Glomerular visceral epithelial cell (primary cell): ENCODE measurements around the gene FXR2.
A peak's percentile ranks its signal among the peaks of the same experiment; 100 is the strongest.

Source experiments
- DNase-seq: peaks from one replicate; pipeline ENCODE4 v3.0.0-alpha.2; 2016; ENCODE audit errors: extremely low spot score

Gene FXR2

GRCh38 chr17:7589204-7589868 is 25.4 kb downstream of the FXR2 start:
- DNase-seq = no peak

DNA sequence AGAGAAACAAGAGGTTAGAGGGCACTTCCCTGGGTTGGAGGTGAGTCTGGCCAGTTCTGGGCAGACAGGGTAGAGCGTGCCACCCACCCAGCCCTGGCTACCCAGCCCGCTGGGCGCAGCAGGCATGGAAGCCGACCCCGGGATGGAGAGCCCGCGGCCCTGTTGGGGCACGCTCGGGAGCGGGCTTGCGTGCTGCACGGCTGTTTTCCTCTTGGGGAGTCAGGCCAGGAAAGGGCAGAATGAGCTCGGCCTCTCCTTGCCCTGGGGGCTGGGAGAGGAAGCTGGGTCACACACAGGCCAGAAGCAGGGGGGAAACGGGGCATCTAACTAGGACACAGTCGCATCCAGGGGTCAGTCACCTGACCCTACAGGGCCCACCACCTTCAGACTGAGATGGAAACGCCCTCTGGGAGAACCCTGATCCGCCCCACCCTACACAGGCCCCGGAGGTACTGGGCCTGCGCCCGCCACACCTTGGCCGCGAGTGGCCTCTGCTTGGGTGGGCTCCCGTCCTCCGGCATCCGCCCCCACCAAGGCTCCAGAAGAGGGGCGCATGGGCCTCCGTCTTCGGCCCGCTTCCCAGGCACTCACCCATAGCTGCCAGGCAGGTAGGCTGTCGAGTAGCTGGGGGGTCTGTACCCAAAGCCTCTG is 26.0 kb downstream of the FXR2 start:
- DNase-seq = no peak

- peak; percentile 92 for DNase-seq
These were observed 27.1 kb downstream of the FXR2 start for GRCh38 chr17:7587420-7588151.

DNA sequence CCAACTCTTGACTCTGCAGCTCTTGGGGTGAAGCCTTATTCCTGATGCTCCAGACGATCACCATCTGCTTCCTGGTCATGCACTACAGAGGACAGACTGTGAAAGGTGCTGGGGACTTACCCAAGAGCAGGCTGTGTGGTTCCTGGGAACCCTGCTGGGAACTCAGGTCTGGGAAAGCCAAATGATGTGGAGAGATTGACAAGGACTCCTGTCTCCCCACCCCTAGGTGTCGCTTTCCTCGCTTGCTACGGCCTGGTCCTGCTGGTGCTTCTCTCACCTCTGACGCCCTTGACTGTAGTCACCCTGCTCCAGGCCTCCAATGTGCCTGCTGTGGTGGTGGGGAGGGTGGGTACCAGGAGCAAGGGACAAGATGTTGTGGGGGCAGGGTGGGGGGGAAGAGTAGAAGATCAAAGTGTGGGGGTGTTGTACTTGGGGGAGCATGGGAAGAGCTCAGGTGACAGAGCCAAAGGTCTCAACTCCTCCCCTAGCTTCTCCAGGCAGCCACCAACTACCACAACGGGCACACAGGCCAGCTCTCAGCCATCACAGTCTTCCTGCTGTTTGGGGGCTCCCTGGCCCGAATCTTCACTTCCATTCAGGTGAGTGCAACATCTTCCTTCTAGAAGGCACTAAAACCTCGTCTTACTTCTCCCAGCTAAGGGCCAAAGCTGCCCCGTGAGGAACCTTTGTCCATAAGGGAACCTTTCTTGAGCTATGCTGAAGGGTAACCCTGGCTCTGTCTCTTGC is 27.9 kb downstream of the FXR2 start:
- no peak for DNase-seq

DNA sequence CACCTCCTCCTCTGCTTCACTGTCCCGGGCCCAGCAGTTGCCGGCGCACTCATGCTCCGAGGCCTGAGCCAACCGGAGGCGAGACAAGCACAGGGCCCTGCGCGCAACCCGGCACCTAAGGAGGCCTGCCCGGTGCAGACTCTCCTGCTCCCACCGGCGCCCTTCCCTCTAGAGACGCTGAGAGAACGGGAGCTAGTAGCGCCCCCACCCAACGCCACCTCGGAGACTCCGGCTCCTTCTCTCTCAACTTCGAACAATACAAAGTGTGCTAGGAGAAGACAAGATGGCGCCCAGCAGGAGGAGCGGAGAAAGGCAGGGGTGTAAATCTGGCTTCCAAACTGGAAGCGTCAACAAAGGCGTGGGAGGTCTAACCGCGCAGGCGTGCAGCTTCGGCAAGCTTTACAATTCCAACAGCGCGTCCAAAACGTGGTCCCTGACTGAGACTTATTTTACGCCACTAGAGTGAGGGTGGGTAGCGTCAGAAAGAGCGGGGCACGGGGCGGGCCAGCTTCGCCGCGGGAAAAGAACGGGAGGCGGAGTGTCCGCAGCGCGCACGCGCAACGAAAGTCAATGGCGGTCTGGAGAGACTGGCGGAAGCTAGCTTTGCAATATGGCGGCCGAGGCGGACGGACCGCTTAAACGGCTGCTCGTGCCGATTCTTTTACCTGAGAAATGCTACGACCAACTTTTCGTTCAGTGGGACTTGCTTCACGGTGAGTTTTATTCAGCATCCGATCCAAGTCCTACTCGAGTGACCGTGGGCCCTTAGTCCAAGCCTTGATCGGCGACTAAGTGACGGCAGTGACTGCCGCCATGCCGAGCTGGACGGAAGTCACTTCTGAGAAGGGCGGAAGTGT is 31.2 kb downstream of the FXR2 start, which contains the start of gene MPDU1:
TSS of gene MPDU1 (plus strand) at position 600 of the 857 bp plus-strand sequence. CDS start at position 611, 11 bp downstream.
- peak; percentile 96 for DNase-seq

DNA sequence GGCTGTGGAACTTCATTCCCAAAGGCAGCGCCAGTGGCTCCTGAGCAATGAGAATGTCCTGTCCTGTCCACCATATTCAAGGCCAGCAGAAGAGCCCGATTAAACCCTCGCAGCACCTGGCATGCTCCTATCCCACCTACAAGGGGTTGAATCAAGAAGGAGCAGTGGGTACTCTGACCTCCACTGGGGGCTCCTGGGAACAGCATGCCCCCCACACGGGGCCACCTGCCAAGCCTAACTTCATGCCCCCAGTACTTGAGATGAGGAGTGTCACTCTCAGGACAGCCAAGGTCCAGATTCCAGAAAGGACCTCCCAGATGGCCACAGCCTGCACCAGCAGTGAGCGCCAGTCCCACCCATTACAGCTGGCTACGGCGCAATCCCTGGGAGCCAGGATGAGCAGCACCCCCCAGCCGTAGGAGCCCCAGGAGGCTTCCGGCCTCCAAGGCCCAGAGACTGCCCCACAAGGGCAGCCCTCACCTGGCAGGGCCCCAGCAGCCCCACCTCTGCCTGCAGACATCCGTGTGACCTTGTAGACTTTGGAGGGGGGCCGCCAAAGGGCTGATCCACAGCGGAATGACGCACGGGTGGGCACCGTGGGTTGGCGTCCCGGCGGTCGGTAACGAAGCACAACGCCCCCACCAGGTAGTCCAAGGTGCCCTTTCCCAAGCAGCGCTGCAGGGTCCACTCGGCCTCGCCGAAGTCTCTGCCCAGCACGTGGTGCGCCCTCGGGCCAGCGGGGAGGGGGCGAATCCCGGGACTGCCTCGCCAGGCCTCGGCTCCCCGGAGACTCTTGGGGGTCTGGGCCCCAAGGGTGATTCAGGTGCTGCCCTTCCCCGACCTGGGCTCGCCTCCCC is 32.1 kb downstream of the FXR2 start:
- DNase-seq = no peak

- DNase-seq = no peak
These were observed 33.8 kb downstream of the FXR2 start for GRCh38 chr17:7580604-7581575.

DNA sequence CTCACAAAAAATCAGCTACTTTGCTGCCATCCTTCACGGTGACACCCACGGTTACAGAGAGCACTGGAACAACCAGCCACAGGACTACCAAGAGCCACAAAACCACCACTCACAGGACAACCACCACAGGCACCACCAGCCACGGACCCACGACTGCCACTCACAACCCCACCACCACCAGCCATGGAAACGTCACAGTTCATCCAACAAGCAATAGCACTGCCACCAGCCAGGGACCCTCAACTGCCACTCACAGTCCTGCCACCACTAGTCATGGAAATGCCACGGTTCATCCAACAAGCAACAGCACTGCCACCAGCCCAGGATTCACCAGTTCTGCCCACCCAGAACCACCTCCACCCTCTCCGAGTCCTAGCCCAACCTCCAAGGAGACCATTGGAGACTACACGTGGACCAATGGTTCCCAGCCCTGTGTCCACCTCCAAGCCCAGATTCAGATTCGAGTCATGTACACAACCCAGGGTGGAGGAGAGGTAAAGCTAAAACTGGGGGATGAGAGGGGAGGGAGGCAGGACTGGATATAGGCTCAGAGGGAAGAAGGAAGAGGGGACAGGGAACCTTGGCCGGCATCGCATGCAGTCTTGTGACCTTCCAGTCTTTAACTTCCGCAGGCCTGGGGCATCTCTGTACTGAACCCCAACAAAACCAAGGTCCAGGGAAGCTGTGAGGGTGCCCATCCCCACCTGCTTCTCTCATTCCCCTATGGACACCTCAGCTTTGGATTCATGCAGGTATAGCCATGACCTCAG is 34.7 kb downstream of the FXR2 start:
- DNase-seq = no peak

- peak; percentile 90 for DNase-seq
These were observed 35.5 kb downstream of the FXR2 start, which contains the start of gene CD68 for GRCh38 chr17:7579001-7579833. Gene CD68 (plus strand): TSS chr17:7579638. CDS start chr17:7579678, 40 bp downstream.

GRCh38 chr17:7577327-7578199 is 37.1 kb downstream of the FXR2 start:
- DNase-seq = no peak

GRCh38 chr17:7576432-7576937 is 38.2 kb downstream of the FXR2 start:
- DNase-seq = no peak

- no peak for DNase-seq
These were observed 38.7 kb downstream of the FXR2 start for GRCh38 chr17:7575959-7576358.

DNA sequence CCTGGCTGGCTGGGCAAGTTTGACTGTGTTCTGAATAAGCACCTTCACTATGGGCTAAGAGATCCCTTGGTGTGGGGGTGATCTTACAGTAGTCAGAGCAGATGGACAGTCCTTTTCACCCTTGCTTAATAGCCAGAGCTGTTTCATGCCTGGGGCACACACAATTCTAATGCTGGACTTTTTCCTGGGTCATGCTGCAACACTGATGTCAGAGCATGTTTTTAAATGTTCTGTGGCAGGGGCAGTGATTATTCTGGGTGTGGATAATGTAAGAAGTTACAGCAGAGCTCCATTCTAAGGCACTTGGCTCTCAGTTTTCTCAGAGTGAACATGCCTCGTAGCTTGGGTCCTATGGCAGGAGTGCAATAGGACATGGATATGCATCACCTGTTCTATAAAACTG is 39.2 kb downstream of the FXR2 start:
- no peak for DNase-seq

- no peak for DNase-seq
These were observed 40.3 kb downstream of the FXR2 start for GRCh38 chr17:7574176-7574953.
